Measurements from ENCODE around the gene KRT31. TPM values are rescaled to one million over a fixed set of nuclear protein-coding genes. Genes with fewer than 3 reads are reported as not detected.

KRT31 gene
- total and polyA plus RNA-seq, 4 donors: 0.11 to 0.15 TPM; not detected in 2

DNA sequence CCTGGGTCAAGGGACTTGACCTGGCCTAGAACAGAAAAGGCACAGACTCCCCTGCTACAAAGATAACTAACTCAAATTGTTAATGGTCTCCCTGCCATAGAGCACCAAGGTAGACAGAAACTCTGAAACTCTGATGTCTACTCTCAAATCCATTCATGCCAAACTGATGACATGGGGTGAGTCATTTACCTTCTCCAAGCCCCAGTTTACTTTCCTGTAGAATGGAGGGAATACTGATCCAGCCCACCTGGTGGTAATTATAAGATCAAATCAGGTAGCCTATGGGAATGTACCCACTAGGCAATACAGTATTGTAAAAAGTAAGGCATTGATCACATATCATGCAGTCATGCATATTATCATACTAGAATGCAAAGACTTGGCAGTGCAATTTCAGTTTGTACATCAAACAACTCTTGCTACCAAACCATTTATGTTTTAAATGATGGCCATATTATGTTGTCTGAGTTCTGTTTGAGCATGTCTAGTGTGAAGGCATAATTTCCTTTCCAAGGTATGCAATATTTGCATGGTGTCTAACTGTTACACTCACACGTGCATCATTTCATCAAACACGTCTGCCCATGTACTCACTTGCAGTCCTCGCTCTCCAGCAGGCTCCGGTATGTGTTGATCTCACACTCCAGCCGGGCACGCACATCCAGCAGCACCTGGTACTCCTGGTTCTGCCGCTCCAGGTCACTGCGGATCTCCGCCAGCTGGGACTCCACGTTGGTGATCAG, 3.0 kb downstream of the KRT31 start:
- H3K27ac ChIP-seq (ENCODE audit: low read depth, low read length): no peak overlapping the region
- no peak for DNase-seq (ENCODE audit: low read depth in 4 of 6, low spot score in 6 of 6)
- H3K9me3 ChIP-seq (ENCODE audit: control insufficient read depth, insufficient read depth, low read length): no peaks in the 10 kb centered on the region
- H3K27me3 ChIP-seq (ENCODE audit: control insufficient read depth, insufficient read depth, low read length): no peaks in the 10 kb centered on the region
- no peaks in the 10 kb centered on the region for H3K4me1 ChIP-seq (ENCODE audit: control insufficient read depth, insufficient read depth, low read length)
- H3K36me3 ChIP-seq (ENCODE audit: control insufficient read depth, insufficient read depth, low read length): no peaks in the 10 kb centered on the region
- no peak overlapping the region for H3K4me3 ChIP-seq (ENCODE audit: low read depth, low read length)
- 89% methylated on average over 10 of the region's 10 CpGs for WGBS (ENCODE audit: insufficient coverage)

DNA sequence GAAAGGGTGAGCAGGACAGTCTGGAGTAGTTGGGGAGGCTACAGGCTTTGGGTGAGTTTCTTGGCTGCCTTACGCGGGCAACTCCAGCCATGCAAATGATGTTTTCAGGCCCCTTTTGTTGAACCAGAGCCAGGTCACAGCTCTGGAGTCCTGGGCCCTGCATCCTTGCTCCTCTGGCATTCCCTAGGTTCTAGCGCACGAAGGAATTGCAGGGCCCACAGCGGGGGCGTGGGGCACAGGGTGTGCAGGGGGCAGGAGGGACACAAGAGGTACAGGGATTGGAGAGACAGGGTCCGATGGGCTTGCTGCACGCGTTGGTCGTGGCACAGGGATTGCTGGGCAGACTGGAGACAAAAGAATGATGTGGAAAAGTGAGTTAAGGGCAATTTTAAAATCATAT, 3.6 kb downstream of the KRT31 start:
- DNase-seq (ENCODE audit: low read depth in 4 of 6, low spot score in 6 of 6): no peak
- 84% methylated on average over 9 of the region's 10 CpGs for whole genome bisulfite sequencing (ENCODE audit: insufficient coverage)
- H3K27me3 ChIP-seq (ENCODE audit: control insufficient read depth, insufficient read depth, low read length): no peaks in the 10 kb centered on the region
- no peak overlapping the region for H3K27ac ChIP-seq (ENCODE audit: low read depth, low read length)
- no peaks in the 10 kb centered on the region for H3K36me3 ChIP-seq (ENCODE audit: control insufficient read depth, insufficient read depth, low read length)
- H3K4me1 ChIP-seq (ENCODE audit: control insufficient read depth, insufficient read depth, low read length): no peaks in the 10 kb centered on the region
- H3K4me3 ChIP-seq (ENCODE audit: low read depth, low read length): no peak overlapping the region
- no peaks in the 10 kb centered on the region for H3K9me3 ChIP-seq (ENCODE audit: control insufficient read depth, insufficient read depth, low read length)

DNA sequence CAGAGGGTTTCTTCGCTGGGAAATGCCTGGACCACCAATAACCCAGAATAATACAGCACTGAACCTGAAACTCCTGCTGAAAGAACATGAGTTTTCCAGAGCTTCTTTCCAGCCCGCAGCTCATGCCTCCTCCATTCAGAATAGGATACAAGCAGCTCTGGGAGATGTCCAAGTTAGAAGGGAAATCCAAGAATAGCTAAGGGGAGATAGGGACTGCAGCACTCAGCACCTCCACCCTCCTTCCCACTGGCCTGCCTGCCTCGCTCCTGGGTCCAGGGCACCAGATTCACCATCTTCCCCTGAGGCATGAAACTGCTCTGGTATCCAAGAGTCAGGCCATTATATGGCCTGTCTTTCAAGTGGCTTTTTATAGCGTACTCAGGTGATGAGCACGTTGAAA, 4.1 kb downstream of the KRT31 start:
- no peaks in the 10 kb centered on the region for H3K27me3 ChIP-seq (ENCODE audit: control insufficient read depth, insufficient read depth, low read length)
- 33% methylated on average over 1 of the region's 5 CpGs for WGBS (ENCODE audit: insufficient coverage)
- H3K9me3 ChIP-seq (ENCODE audit: control insufficient read depth, insufficient read depth, low read length): no peaks in the 10 kb centered on the region
- no peaks in the 10 kb centered on the region for H3K4me1 ChIP-seq (ENCODE audit: control insufficient read depth, insufficient read depth, low read length)
- H3K36me3 ChIP-seq (ENCODE audit: control insufficient read depth, insufficient read depth, low read length): no peaks in the 10 kb centered on the region
- no peak overlapping the region for H3K4me3 ChIP-seq (ENCODE audit: low read depth, low read length)
- no peak for DNase-seq (ENCODE audit: low read depth in 4 of 6, low spot score in 6 of 6)
- H3K27ac ChIP-seq (ENCODE audit: low read depth, low read length): no peak overlapping the region

DNA sequence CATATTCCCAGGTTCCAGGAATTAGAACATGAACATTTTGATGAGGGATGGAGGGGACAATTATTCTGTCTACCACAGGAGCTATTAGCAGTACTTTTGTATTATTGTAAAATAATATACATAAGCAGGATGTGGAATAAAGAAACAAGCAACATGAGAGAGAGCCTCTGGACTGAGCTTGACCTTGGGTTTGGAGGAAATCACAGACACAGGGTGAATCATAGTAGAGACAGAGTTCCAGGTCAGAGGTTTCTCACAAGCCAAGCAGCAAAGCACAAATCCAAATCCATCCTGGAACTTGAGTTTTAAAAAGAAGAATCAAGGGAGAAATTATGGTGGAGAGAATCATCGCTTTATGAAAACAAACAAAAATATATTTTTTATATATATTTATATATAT, 5.1 kb downstream of the KRT31 start:
- WGBS (ENCODE audit: insufficient coverage): no CpG with 5 or more reads among the region's 1 CpG
- no peaks in the 10 kb centered on the region for H3K36me3 ChIP-seq (ENCODE audit: control insufficient read depth, insufficient read depth, low read length)
- no peaks in the 10 kb centered on the region for H3K27me3 ChIP-seq (ENCODE audit: control insufficient read depth, insufficient read depth, low read length)

DNA sequence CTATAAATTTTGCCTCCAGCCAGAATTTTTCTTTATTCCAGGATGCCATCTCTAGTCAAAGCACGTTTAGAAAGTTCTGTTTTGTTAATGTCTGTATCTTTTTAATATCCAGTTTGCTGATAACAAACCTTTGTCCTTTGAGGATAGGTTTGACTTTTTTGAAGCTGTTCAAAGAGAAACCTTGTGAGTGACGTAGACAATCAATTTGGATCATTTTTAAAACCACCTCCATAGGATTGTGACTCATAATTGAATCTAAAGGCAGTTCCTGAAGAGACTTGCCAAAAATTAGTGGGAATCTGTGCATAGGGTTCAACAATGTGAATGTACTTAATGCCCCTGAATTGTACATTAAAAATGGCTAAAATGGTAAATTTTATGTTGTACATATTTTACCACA, 5.9 kb downstream of the KRT31 start:
- no peak overlapping the region for H3K27ac ChIP-seq (ENCODE audit: low read depth, low read length)
- no peaks in the 10 kb centered on the region for H3K36me3 ChIP-seq (ENCODE audit: control insufficient read depth, insufficient read depth, low read length)
- H3K27me3 ChIP-seq (ENCODE audit: control insufficient read depth, insufficient read depth, low read length): no peaks in the 10 kb centered on the region
- no CpG with 5 or more reads among the region's 2 CpGs for WGBS (ENCODE audit: insufficient coverage)
- no peaks in the 10 kb centered on the region for H3K9me3 ChIP-seq (ENCODE audit: control insufficient read depth, insufficient read depth, low read length)
- H3K4me1 ChIP-seq (ENCODE audit: control insufficient read depth, insufficient read depth, low read length): no peaks in the 10 kb centered on the region
- H3K4me3 ChIP-seq (ENCODE audit: low read depth, low read length): no peak overlapping the region
- DNase-seq (ENCODE audit: low read depth in 4 of 6, low spot score in 6 of 6): no peak

More for the DNA sequence above, 5.1 kb downstream of the KRT31 start:
- H3K4me1 ChIP-seq (ENCODE audit: control insufficient read depth, insufficient read depth, low read length): no peaks in the 10 kb centered on the region
- no peaks in the 10 kb centered on the region for H3K9me3 ChIP-seq (ENCODE audit: control insufficient read depth, insufficient read depth, low read length)
- DNase-seq (ENCODE audit: low read depth in 4 of 6, low spot score in 6 of 6): no peak
- no peak overlapping the region for H3K27ac ChIP-seq (ENCODE audit: low read depth, low read length)
- no peak overlapping the region for H3K4me3 ChIP-seq (ENCODE audit: low read depth, low read length)

DNA sequence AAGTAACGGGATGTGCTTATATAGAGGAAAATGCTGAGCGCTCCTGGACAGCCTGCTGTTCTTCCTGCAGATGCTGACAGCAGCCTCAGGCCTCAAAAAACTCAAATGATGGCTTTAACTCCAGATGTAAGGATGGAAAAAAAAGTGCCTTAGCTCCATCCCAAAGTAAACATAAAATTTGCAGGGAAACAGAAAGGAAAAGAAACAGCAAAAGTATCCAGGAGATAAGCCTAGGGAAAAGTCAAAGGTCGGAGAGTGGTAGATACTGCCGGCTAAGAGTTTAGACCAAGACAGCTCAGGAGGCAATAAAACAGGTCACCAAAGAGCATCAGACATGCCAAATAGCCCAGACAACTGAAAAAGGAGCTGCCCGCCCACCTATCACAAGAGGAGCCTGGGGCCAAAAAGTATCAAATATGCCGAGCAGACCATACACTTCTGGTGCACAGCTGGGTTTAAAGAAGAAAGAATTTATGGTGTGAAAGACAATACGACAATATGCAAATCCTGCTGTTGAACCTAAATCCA, 6.9 kb downstream of the KRT31 start:
- no peak for DNase-seq (ENCODE audit: low read depth in 4 of 6, low spot score in 6 of 6)
- H3K4me3 ChIP-seq (ENCODE audit: low read depth, low read length): no peak overlapping the region
- 68% methylated on average over 3 of the region's 7 CpGs for WGBS (ENCODE audit: insufficient coverage)
- no peaks in the 10 kb centered on the region for H3K36me3 ChIP-seq (ENCODE audit: control insufficient read depth, insufficient read depth, low read length)
- no peak overlapping the region for H3K27ac ChIP-seq (ENCODE audit: low read depth, low read length)
- peaks cover 3% of the 10 kb centered on the region for H3K9me3 ChIP-seq (ENCODE audit: control insufficient read depth, insufficient read depth, low read length)
- no peaks in the 10 kb centered on the region for H3K4me1 ChIP-seq (ENCODE audit: control insufficient read depth, insufficient read depth, low read length)
- H3K27me3 ChIP-seq (ENCODE audit: control insufficient read depth, insufficient read depth, low read length): no peaks in the 10 kb centered on the region

DNA sequence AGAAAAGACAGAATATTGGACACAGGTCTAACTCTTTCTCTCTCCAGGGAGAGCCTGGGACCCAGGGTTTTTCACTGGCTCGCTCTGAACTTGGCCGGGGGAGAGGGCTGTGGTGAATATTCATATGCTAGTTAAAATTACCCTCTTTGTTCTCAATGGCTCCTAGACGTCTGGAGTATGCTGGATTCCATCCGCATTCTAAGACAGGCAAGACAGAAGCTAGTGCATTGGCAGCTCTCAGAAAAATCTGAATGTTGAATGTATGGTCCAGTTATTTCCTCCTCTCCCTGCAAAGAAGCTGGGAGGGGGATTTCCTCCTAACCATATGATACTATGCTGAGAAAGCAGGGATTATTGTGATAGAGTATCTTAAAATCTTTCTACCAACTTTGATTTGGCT, 9.7 kb downstream of the KRT31 start:
- Histone ChIP-seq H3K36me3 (ENCODE audit: control insufficient read depth, insufficient read depth, low read length) (no peaks in the 10 kb centered on the region), H3K9me3 (ENCODE audit: control insufficient read depth, insufficient read depth, low read length) (peaks cover 3% of the 10 kb centered on the region)
- no CpG with 5 or more reads among the region's 4 CpGs for WGBS (ENCODE audit: insufficient coverage)

DNA sequence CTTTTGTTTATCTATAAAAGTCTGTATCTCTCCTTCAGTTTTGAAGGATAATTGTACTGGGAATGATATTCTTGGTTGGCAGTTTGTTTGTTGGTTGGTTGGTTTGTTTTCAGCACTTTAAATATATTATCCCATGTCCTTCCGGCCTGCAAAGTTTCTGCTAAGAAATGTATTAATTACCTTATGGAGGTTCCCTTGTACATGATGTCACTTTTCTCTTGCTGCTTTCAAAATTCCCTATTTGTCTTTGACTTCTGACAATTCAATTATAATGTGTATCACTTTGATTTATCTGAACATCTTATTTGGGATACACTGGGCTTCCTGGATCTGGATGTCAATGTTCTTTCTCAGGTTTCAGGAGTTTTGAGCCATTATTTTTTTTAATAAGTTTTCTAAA, 11.2 kb downstream of the KRT31 start:
- H3K9me3 ChIP-seq (ENCODE audit: control insufficient read depth, insufficient read depth, low read length): peaks cover 3% of the 10 kb centered on the region
- DNase-seq (ENCODE audit: low read depth in 4 of 6, low spot score in 6 of 6): no peak
- no peaks in the 10 kb centered on the region for H3K4me1 ChIP-seq (ENCODE audit: control insufficient read depth, insufficient read depth, low read length)
- H3K27ac ChIP-seq (ENCODE audit: low read depth, low read length): no peak overlapping the region
- H3K36me3 ChIP-seq (ENCODE audit: control insufficient read depth, insufficient read depth, low read length): no peaks in the 10 kb centered on the region
- peaks cover 2% of the 10 kb centered on the region for H3K27me3 ChIP-seq (ENCODE audit: control insufficient read depth, insufficient read depth, low read length)
- WGBS (ENCODE audit: insufficient coverage): no CpG with 5 or more reads among the region's 1 CpG
- H3K4me3 ChIP-seq (ENCODE audit: low read depth, low read length): no peak overlapping the region

More for the DNA sequence above, 9.7 kb downstream of the KRT31 start:
- DNase-seq (ENCODE audit: low read depth in 4 of 6, low spot score in 6 of 6): no peak
- H3K4me1 ChIP-seq (ENCODE audit: control insufficient read depth, insufficient read depth, low read length): no peaks in the 10 kb centered on the region
- no peak overlapping the region for H3K27ac ChIP-seq (ENCODE audit: low read depth, low read length)
- no peak overlapping the region for H3K4me3 ChIP-seq (ENCODE audit: low read depth, low read length)
- no peaks in the 10 kb centered on the region for H3K27me3 ChIP-seq (ENCODE audit: control insufficient read depth, insufficient read depth, low read length)

DNA sequence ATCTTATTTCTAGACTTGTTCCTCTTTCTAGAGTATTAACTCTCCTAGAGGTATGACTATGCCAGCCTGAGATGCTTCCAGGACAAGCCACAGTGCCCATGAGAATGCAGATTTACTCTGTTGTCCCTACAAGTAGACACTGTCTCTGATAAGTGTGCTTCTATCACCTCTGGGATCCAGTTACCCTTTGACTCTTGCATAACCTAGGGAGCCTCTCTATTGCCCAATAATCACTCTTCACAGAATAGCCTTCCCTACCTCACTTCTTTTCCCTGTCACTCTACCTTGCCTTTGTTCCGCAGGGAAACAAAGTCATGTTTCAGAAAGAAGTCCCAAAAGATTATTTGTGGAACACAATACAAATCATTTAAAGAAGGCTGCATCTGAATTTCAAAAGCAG, 13.7 kb downstream of the KRT31 start:
- peaks cover 3% of the 10 kb centered on the region for H3K9me3 ChIP-seq (ENCODE audit: control insufficient read depth, insufficient read depth, low read length)
- H3K36me3 ChIP-seq (ENCODE audit: control insufficient read depth, insufficient read depth, low read length): no peaks in the 10 kb centered on the region
- DNase-seq (ENCODE audit: low read depth in 4 of 6, low spot score in 6 of 6): no peak
- H3K27ac ChIP-seq (ENCODE audit: low read depth, low read length): no peak overlapping the region
- no peaks in the 10 kb centered on the region for H3K4me1 ChIP-seq (ENCODE audit: control insufficient read depth, insufficient read depth, low read length)
- WGBS (ENCODE audit: insufficient coverage): no CpG with 5 or more reads among the region's 1 CpG
- H3K27me3 ChIP-seq (ENCODE audit: control insufficient read depth, insufficient read depth, low read length): peaks cover 5% of the 10 kb centered on the region
- H3K4me3 ChIP-seq (ENCODE audit: low read depth, low read length): no peak overlapping the region

DNA sequence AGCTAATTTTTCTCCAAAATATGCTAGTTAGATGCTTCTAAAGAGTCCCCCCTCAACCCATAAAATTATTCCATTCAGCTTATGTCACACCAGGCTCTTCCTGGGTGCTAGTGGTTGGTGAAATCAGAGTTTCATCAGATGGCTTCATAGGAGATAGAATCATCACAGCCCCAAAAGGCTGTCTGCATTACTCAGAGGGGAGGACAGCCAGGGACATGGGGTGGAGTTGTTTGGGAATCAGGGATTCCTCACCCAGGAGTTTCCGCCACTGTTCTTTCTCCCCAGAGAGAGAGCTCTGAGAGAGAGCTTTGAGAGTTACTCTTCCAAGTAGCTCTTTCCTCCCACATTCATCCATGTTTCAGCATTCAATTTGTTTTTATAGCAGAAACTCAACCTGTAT, 15.0 kb downstream of the KRT31 start:
- Histone ChIP-seq H3K4me1 (ENCODE audit: control insufficient read depth, insufficient read depth, low read length) (no peaks in the 10 kb centered on the region), H3K36me3 (ENCODE audit: control insufficient read depth, insufficient read depth, low read length) (no peaks in the 10 kb centered on the region), H3K9me3 (ENCODE audit: control insufficient read depth, insufficient read depth, low read length) (peaks cover 3% of the 10 kb centered on the region), H3K27ac (ENCODE audit: low read depth, low read length) (no peak overlapping the region), H3K4me3 (ENCODE audit: low read depth, low read length) (no peak overlapping the region), H3K27me3 (ENCODE audit: control insufficient read depth, insufficient read depth, low read length) (peaks cover 5% of the 10 kb centered on the region)
- no CpG with 5 or more reads among the region's 1 CpG for WGBS (ENCODE audit: insufficient coverage)
- no peak for DNase-seq (ENCODE audit: low read depth in 4 of 6, low spot score in 6 of 6)
